Measurements from ENCODE around the gene INPP5K. TPM values are rescaled to one million over a fixed set of nuclear protein-coding genes. Genes with fewer than 3 reads are reported as not detected.
"Not testable (repeated sequence)": the region's sequence is repeated elsewhere in the genome, so short reads cannot be mapped to it uniquely, and the experiment has no call there.

INPP5K gene
- total RNA-seq, 1 experiment from 2014 or later, result 16.4 TPM

GRCh38 chr17:1473170-1473569 lies 43.2 kb downstream of the INPP5K start:
- DNase-seq (ENCODE audit: low spot score), result no peak
- in situ Hi-C loops (cut with HindIII; ENCODE audit: low sequenced_read_pairs), result no loop called here

- in situ Hi-C loops (cut with HindIII; ENCODE audit: low sequenced_read_pairs), result no loop called here
- peak; percentile 61 for DNase-seq (ENCODE audit: low spot score)
Observed at GRCh38 chr17:1471911-1472821, 44.2 kb downstream of the INPP5K start.

- in situ Hi-C loops (cut with HindIII; ENCODE audit: low sequenced_read_pairs), result no loop called here
- DNase-seq (ENCODE audit: low spot score), result no peak
Observed at GRCh38 chr17:1471490-1471889, 44.9 kb downstream of the INPP5K start.

GRCh38 chr17:1470755-1471462 lies 45.5 kb downstream of the INPP5K start:
- DNase-seq (ENCODE audit: low spot score), result no peak
- in situ Hi-C loops (cut with HindIII; ENCODE audit: low sequenced_read_pairs), result no loop called here

GRCh38 chr17:1470071-1470754 lies 46.2 kb downstream of the INPP5K start:
- DNase-seq (ENCODE audit: low spot score), result no peak
- in situ Hi-C loops (cut with HindIII; ENCODE audit: low sequenced_read_pairs), result no loop called here

- peak; percentile 25 for DNase-seq (ENCODE audit: low spot score)
- in situ Hi-C loops (cut with HindIII; ENCODE audit: low sequenced_read_pairs), result no loop called here
Observed at GRCh38 chr17:1469231-1469852, 47.1 kb downstream of the INPP5K start.

- no peak for DNase-seq (ENCODE audit: low spot score)
- in situ Hi-C loops (cut with HindIII; ENCODE audit: low sequenced_read_pairs), result no loop called here
Observed at GRCh38 chr17:1467898-1468492, 48.4 kb downstream of the INPP5K start.

GRCh38 chr17:1467258-1467657 lies 49.2 kb downstream of the INPP5K start:
- no peak for DNase-seq (ENCODE audit: low spot score)
- in situ Hi-C loops (cut with HindIII; ENCODE audit: low sequenced_read_pairs), result no loop called here

GRCh38 chr17:1464186-1464585 lies 52.2 kb downstream of the INPP5K start:
- in situ Hi-C loops (cut with HindIII; ENCODE audit: low sequenced_read_pairs), result no loop called here
- DNase-seq (ENCODE audit: low spot score), result no peak

- peak; percentile 87 for DNase-seq (ENCODE audit: low spot score)
- in situ Hi-C loops (cut with HindIII; ENCODE audit: low sequenced_read_pairs), result no loop called here
Observed at GRCh38 chr17:1462164-1463112, 54.0 kb downstream of the INPP5K start.

- no peak for DNase-seq (ENCODE audit: low spot score)
- in situ Hi-C loops (cut with HindIII; ENCODE audit: low sequenced_read_pairs), result no loop called here
Observed at GRCh38 chr17:1461198-1461944, 55.0 kb downstream of the INPP5K start.

GRCh38 chr17:1460233-1460632 lies 56.2 kb downstream of the INPP5K start:
- peak; percentile 89 for DNase-seq (ENCODE audit: low spot score)
- in situ Hi-C loops (cut with HindIII; ENCODE audit: low sequenced_read_pairs), result no loop called here

- in situ Hi-C loops (cut with HindIII; ENCODE audit: low sequenced_read_pairs), result no loop called here
- peak; percentile 95 for DNase-seq (ENCODE audit: low spot score)
Observed at GRCh38 chr17:1455797-1456599, 60.4 kb downstream of the INPP5K start, which contains the start of gene CRK. TSS of gene CRK (minus strand) at chr17:1456232. CDS start at chr17:1456117, 115 bp downstream.

- DNase-seq (ENCODE audit: low spot score), result peak; percentile 50
- in situ Hi-C loops (cut with HindIII; ENCODE audit: low sequenced_read_pairs), result no loop called here
Observed at GRCh38 chr17:1455291-1455796, 61.1 kb downstream of the INPP5K start.

GRCh38 chr17:1454541-1454940 lies 61.9 kb downstream of the INPP5K start:
- in situ Hi-C loops (cut with HindIII; ENCODE audit: low sequenced_read_pairs), result no loop called here
- no peak for DNase-seq (ENCODE audit: low spot score)

- in situ Hi-C loops (cut with HindIII; ENCODE audit: low sequenced_read_pairs); DNase-seq (ENCODE audit: low spot score): not testable (repeated sequence)
Observed at GRCh38 chr17:1453694-1454093, 62.7 kb downstream of the INPP5K start.

Measured in G401 (cell line).